K562 (cell line): ENCODE data around the gene FABP3. TPM values are rescaled to one million over a fixed set of nuclear protein-coding genes. Genes with fewer than 3 reads are reported as not detected.

Source experiments
- ATAC-seq: fragments of 200-7000 bp; cut with Tn5 transposase; 3 replicates; pipeline ENCODE4 v1.9.1; 2020; ENCODE audit warnings: moderate library complexity
- BruUV-seq: library from RNA; stranded (reverse); fragments of 400-500 nt; replicated peaks from 2 replicates; lab custom pipeline; 2021; lab: Mats Ljungman, UMichigan
- CTCF ChIA-PET: fragments of 300-600 bp; formaldehyde crosslinking; extraction: SDS; loops from one replicate; lab custom pipeline; 2021; ENCODE audit warnings: low intra/inter-chr PET ratio; lab: Yijun Ruan, JAX
- POLR2A ChIA-PET: fragments of 300-600, 350-650 bp; sonication (Branson Sonifier 250); formaldehyde crosslinking; extraction: SDS; loops from one replicate; lab custom pipeline; 2021; ENCODE audit warnings: antibody characterized with exemption, inconsistent platforms; lab: Yijun Ruan, JAX
- DNase-seq, 4 experiments: peaks; one replicate each; pipeline versions ENCODE4 v3.0.0 to v3.0.0-alpha.2; 2011 to 2018; ENCODE audit warnings: low spot score in 3 of 4, mixed read lengths in 3 of 4; ENCODE audit errors: extremely low read depth in 1 of 4
- FAIRE-seq: peaks from 2 replicates; lab custom pipeline; 2011; peaks lifted over from hg19 to GRCh38; lab: Jason Lieb, UNC
- H2AFZ ChIP-seq: 2 replicates; pipeline ENCODE4 v1.6.0; 2011; ENCODE audit warnings: low read depth, low read length, control low read depth, inconsistent platforms
- H3K27ac ChIP-seq: fragments of 200-600 bp; 3 replicates; pipeline ENCODE4 v1.8.0; 2011; ENCODE audit warnings: low read depth, mild to moderate bottlenecking, control low read depth, inconsistent platforms, low read length, moderate library complexity, mixed read lengths; ENCODE audit errors: extremely low read depth
- H3K27me3 ChIP-seq, 2 experiments: fragments of 300-600 bp in 1 of 2; 2 replicates in 1 of 2; 3 replicates in 1 of 2; pipeline versions ENCODE4 v1.6.0 to v1.8.0; 2011; ENCODE audit warnings: inconsistent platforms in 2 of 2, low read length in 2 of 2, mild to moderate bottlenecking in 1 of 2, mixed read lengths in 1 of 2, moderate library complexity in 1 of 2; ENCODE audit not compliant: control insufficient read depth in 2 of 2, insufficient read depth in 2 of 2
- H3K36me3 ChIP-seq: fragments of 300-600 bp; 3 replicates; pipeline ENCODE4 v1.8.0; 2011; ENCODE audit warnings: mild to moderate bottlenecking, low read length, inconsistent platforms; ENCODE audit not compliant: control insufficient read depth, insufficient read depth
- H3K4me1 ChIP-seq, 2 experiments: fragments of 200-600 bp in 1 of 2; replicated peaks in 1 of 2; 2 replicates in 1 of 2; 3 replicates in 1 of 2; pipeline versions ENCODE4 v1.5.1 to v1.8.0; 2011; ENCODE audit warnings: inconsistent platforms in 2 of 2, low read length in 2 of 2, mild to moderate bottlenecking in 1 of 2, mixed read lengths in 1 of 2, moderate library complexity in 1 of 2; ENCODE audit not compliant: control insufficient read depth in 2 of 2, insufficient read depth in 2 of 2
- H3K4me2 ChIP-seq: 2 replicates; pipeline ENCODE4 v1.6.1; 2011; ENCODE audit warnings: low read length, control low read depth, inconsistent platforms, mixed read lengths; ENCODE audit not compliant: insufficient read depth
- H3K4me3 ChIP-seq: fragments of 200-600 bp; sonication (generic), shearing (Covaris generic); 2 replicates; pipeline ENCODE4 v1.5.1; 2016; ENCODE audit warnings: control low read depth, inconsistent platforms
- H3K79me2 ChIP-seq: fragments of 200-600 bp; 3 replicates; pipeline ENCODE4 v1.8.0; 2011; ENCODE audit warnings: low read length, inconsistent platforms; ENCODE audit not compliant: control insufficient read depth, insufficient read depth
- H3K9ac ChIP-seq, 2 experiments: 2 replicates each; pipeline versions ENCODE4 v1.6.0 to v1.6.1; 2011; ENCODE audit warnings: low read depth in 2 of 2, low read length in 2 of 2, control low read depth in 1 of 2, inconsistent platforms in 1 of 2, mild to moderate bottlenecking in 1 of 2, mixed read lengths in 1 of 2; ENCODE audit not compliant: insufficient read depth in 1 of 2
- H3K9me1 ChIP-seq: one replicate; pipeline ENCODE4 v1.6.0; 2011; ENCODE audit warnings: inconsistent platforms, mild to moderate bottlenecking, low read length, moderate library complexity; ENCODE audit not compliant: control insufficient read depth, insufficient read depth
- H3K9me3 ChIP-seq: replicated peaks from 2 replicates; pipeline ENCODE4 v1.5.1; 2011; ENCODE audit warnings: low read depth, low read length, inconsistent platforms; ENCODE audit not compliant: control insufficient read depth, insufficient read depth
- H4K20me1 ChIP-seq: replicated peaks from 2 replicates; pipeline ENCODE4 v1.6.1; 2011; ENCODE audit warnings: low read length, inconsistent platforms, mixed read lengths; ENCODE audit not compliant: control insufficient read depth, insufficient read depth
- KHSRP ChIP-seq: fragments of 450-650 bp; IDR thresholded peaks from 2 replicates; pipeline ENCODE4 v1.6.1; 2017
- MECOM ChIP-seq: fragments of 250-450 bp; sonication (Bioruptor Pico); IDR thresholded peaks from 2 replicates; pipeline ENCODE4 v1.8.0; 2022; ENCODE audit warnings: inconsistent platforms
- RBM25 ChIP-seq: fragments of 200-400 bp; formaldehyde crosslinking; IDR thresholded peaks from 2 replicates; pipeline ENCODE4 v1.6.1; 2018; ENCODE audit warnings: low read length, low read depth, moderate library complexity; ENCODE audit not compliant: severe bottlenecking
- SIRT6 ChIP-seq: IDR thresholded peaks from one replicate; pipeline ENCODE4 v1.6.1; 2012; ENCODE audit warnings: low read depth, mild to moderate bottlenecking, control low read depth, inconsistent platforms, low read length, moderate library complexity
- TEAD4 ChIP-seq, 2 experiments: sonication (generic) in 1 of 2; formaldehyde crosslinking in 1 of 2; IDR thresholded peaks; 2 replicates each; pipeline versions ENCODE4 v1.6.1 to v1.8.0; 2012 to 2022; ENCODE audit warnings: borderline replicate concordance in 1 of 2, inconsistent platforms in 1 of 2, low read length in 1 of 2, mild to moderate bottlenecking in 1 of 2, missing genetic modification reagents in 1 of 2
- TFAP4 ChIP-seq: sonication (generic); formaldehyde crosslinking; IDR thresholded peaks from 2 replicates; pipeline ENCODE4 v1.8.0; 2022; ENCODE audit warnings: missing genetic modification reagents, mild to moderate bottlenecking, moderate library complexity, borderline replicate concordance
- ZBED1 ChIP-seq: IDR thresholded peaks from 2 replicates; pipeline ENCODE4 v1.6.1; 2014
- ZNF717 ChIP-seq: fragments of 250-450 bp; sonication (Bioruptor Pico); IDR thresholded peaks from 2 replicates; pipeline ENCODE4 v1.5.0; 2021
- WGBS: fragments of 100-300 bp; shearing (Covaris generic); methylation state at CpG from one replicate; pipeline ENCODE4 v1.1.6; 2016; ENCODE audit warnings: low coverage, mixed read lengths; ENCODE audit not compliant: insufficient coverage; ENCODE audit errors: missing lambda C conversion rate; 5-methylcytosine and 5-hydroxymethylcytosine counted together
- in situ Hi-C: fragments of 300-500 bp; cut with MboI; formaldehyde crosslinking; loops from 4 replicates; pipeline ENCODE4 v1.15.0; 2018; ENCODE audit warnings: inconsistent platforms, mixed read lengths
- intact Hi-C: fragments of 100-400 bp; cut with micrococcal nuclease; formaldehyde crosslinking; loops from 2 replicates; pipeline ENCODE4 v1.14.2; 2022
- polyA plus RNA-seq, 8 experiments: library from polyadenylated mRNA; depleted of rRNA in 4 of 8; stranded (reverse) in 5 of 8; unstranded in 3 of 8; fragments of >200 nt; fragmentation: Nextera tagmentation in 2 of 8; fragmentation: Illumina TruSeq in 1 of 8; extraction: Ambion mirVana in 2 of 8; extraction: Trizol in 1 of 8; gene quantifications; 2 replicates each; pipeline versions ENCODE4 v1.2.1 to v1.2.3, GENCODE V29; 2011 to 2014; ENCODE audit warnings: inconsistent platforms in 1 of 8, missing spikeins in 1 of 8
- total RNA-seq, 7 experiments: library from RNA; depleted of rRNA in 6 of 7; stranded (reverse); fragments of >200 nt in 6 of 7; fragmentation: Illumina TruSeq in 2 of 7; extraction: Trizol in 2 of 7; gene quantifications; 2 replicates each; pipeline versions ENCODE4 v1.2.1 to v1.2.3, GENCODE V29; 2011 to 2021; ENCODE audit warnings: low replicate concordance in 1 of 7

The FABP3 gene
- total and polyA plus RNA-seq, 9 of the 15 experiments (the other 6 are each of a cell fraction or from before 2014, with no cell fraction given) = 0.22 TPM; not detected in 8

DNA sequence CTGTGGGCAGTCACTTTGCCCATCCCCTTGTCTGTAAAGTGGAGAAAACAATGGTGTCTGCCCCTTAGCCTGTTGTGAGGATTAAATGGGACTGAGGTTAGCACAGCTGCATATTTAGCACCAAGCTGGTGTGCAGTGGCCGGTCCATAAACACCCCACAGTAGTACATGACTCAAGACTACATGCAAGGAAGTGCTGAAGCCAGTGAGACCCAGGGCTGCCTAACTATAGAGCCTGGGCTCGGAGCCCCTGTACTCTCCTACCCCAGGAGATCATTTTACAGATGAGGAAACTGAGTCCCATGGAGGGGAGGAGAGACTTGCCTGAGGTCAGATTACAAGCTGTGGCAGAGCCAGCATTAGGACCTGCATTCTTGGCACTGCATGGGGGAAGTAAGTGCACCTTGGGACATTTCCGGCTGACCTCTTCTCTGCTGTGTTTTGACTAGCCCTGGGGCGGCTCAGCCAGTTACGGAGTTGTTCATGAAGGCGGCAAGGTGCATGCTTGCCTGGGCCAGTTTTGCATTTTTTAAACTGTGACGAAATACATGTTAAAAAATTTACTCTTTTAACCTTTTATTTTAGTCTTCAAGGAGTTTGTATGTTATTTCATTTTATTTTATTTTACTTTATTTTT is 43.3 kb upstream of the FABP3 start:
- intact Hi-C loops = no loop called here
- FAIRE-seq (no peak), ATAC-seq (no peak)
- H3K9me3 ChIP-seq = no peaks in the 10 kb centered on the region
- no TSS peak for BruUV-seq
- TF ChIP-seq ZNF717 (CRISPR knock-in tag) (no peak), SIRT6 (no peak), TEAD4 (IDR thresholded peaks at IDR 0.05; ENCODE audit: low read length) (no peak), TEAD4 (CRISPR knock-in tag; IDR thresholded peaks at IDR 0.05; ENCODE audit: borderline replicate concordance) (no peak), TFAP4 (no peak), ZBED1 (no peak), KHSRP (no peak), RBM25 (peak; percentile 24), MECOM (CRISPR knock-in tag) (no peak)
- TF ChIP-seq, all 486 proteins: peak for 1
- H3K79me2 ChIP-seq = no peaks in the 10 kb centered on the region
- in situ Hi-C loops = no loop called here
- H3K4me1 ChIP-seq = peaks cover 4 to 17% of the 10 kb centered on the region in 2 experiments; a peak in 4 of 5 replicates
- H2AFZ ChIP-seq = no peak overlapping the region
- peaks cover 9% of the 10 kb centered on the region; the same call in 1 of the 2 replicates for H4K20me1 ChIP-seq
- no peak overlapping the region for H3K4me3 ChIP-seq
- H3K4me2 ChIP-seq = no peak overlapping the region
- no peaks in the 10 kb centered on the region for H3K9me1 ChIP-seq
- H3K27me3 ChIP-seq = peaks cover 23 to 42% of the 10 kb centered on the region in 2 experiments; a peak in 4 of 5 replicates
- no peak for DNase-seq
- no peak overlapping the region for H3K27ac ChIP-seq
- no peak overlapping the region for H3K9ac ChIP-seq
- WGBS = 25% methylated on average over 7 of the region's 7 CpGs
- no peaks in the 10 kb centered on the region for H3K36me3 ChIP-seq
- ChIA-PET CTCF (no interaction called here), POLR2A (no interaction called here)
